C4-2B (cell line): Measurements from ENCODE around the gene CAMK1D.

Experiments used
- CTCF ChIP-seq: fragments of 450-650 bp; conservative IDR thresholded peaks from 2 replicates; pipeline ENCODE4 v1.5.1; 2017; ENCODE audit warnings: mild to moderate bottlenecking
- ZFX ChIP-seq: fragments of 450-650 bp; IDR thresholded peaks from 2 replicates; pipeline ENCODE4 v1.6.1; 2017

GRCh38 chr10:12542133-12542670, 192.9 kb downstream of the CAMK1D start:
- TF ChIP-seq CTCF (no peak), ZFX (no peak)
